ENCODE results near the gene NOL12.
"Not testable (repeated sequence)": the region's sequence is repeated elsewhere in the genome, so short reads cannot be mapped to it uniquely, and the experiment has no call there.

The NOL12 gene

GRCh38 chr22:37675930-37676735, 10.0 kb upstream of the NOL12 start:
- intact Hi-C loops (cut with DNase I), result no loop called here
- no peak for DNase-seq

- intact Hi-C loops (cut with DNase I), result no loop called here
- DNase-seq, result peak in 7 of 10 donors; percentile 38 to 95 (median 66)
Measured at GRCh38 chr22:37676736-37677492, 9.2 kb upstream of the NOL12 start.

- intact Hi-C loops (cut with DNase I), result no loop called here
- DNase-seq, result no peak
Measured at GRCh38 chr22:37677493-37677974, 8.6 kb upstream of the NOL12 start.

- intact Hi-C loops (cut with DNase I), result no loop called here
- DNase-seq, result no peak
Measured at GRCh38 chr22:37678372-37678771, 7.8 kb upstream of the NOL12 start.

GRCh38 chr22:37679670-37680069, 6.5 kb upstream of the NOL12 start:
- intact Hi-C loops (cut with DNase I), result no loop called here
- DNase-seq, result no peak

- DNase-seq, result no peak
- intact Hi-C loops (cut with DNase I), result no loop called here
Measured at GRCh38 chr22:37680191-37680851, 5.8 kb upstream of the NOL12 start.

- DNase-seq, result no peak
- intact Hi-C loops (cut with DNase I), result no loop called here
Measured at GRCh38 chr22:37681001-37681424, 5.1 kb upstream of the NOL12 start.

- intact Hi-C loops (cut with DNase I), result no loop called here
- peak; percentile 48 to 94 (median 63) for DNase-seq
Measured at GRCh38 chr22:37681556-37682049, 4.5 kb upstream of the NOL12 start.

GRCh38 chr22:37684803-37685615, 1.1 kb upstream of the NOL12 start:
- intact Hi-C loops (cut with DNase I), result loop anchor here (5.0 kb wide), 1 partner anchor 43 kb away; no protein-coding TSS in a partner anchor
- DNase-seq, result no peak

GRCh38 chr22:37690407-37690806, 4.3 kb downstream of the NOL12 start:
- DNase-seq, result no peak
- intact Hi-C loops (cut with DNase I), result no loop called here

GRCh38 chr22:37690901-37691504, 4.9 kb downstream of the NOL12 start:
- no peak for DNase-seq

GRCh38 chr22:37692627-37693285, 6.6 kb downstream of the NOL12 start:
- DNase-seq, result peak in 1 of 10 donors; percentile 77
- intact Hi-C loops (cut with DNase I), result no loop called here

More at GRCh38 chr22:37690901-37691504, 4.9 kb downstream of the NOL12 start:
- intact Hi-C loops (cut with DNase I), result no loop called here

- intact Hi-C loops (cut with DNase I); DNase-seq: not testable (repeated sequence)
Measured at GRCh38 chr22:37694131-37694530, 8.0 kb downstream of the NOL12 start.

- intact Hi-C loops (cut with DNase I); DNase-seq: not testable (repeated sequence)
Measured at GRCh38 chr22:37696260-37696656, 10.1 kb downstream of the NOL12 start.

GRCh38 chr22:37696657-37697537, 10.8 kb downstream of the NOL12 start, which contains the start of gene TRIOBP:
Gene TRIOBP (plus strand): TSS chr22:37697048. CDS start chr22:37701366, 4,318 bp downstream.
- DNase-seq, result peak; percentile 68 to 98 (median 85)
- intact Hi-C loops (cut with DNase I), result no loop called here

GRCh38 chr22:37697538-37697835, 11.3 kb downstream of the NOL12 start:
- intact Hi-C loops (cut with DNase I), result no loop called here
- no peak for DNase-seq

- DNase-seq, result no peak
- intact Hi-C loops (cut with DNase I), result no loop called here
Measured at GRCh38 chr22:37701141-37701786, 15.1 kb downstream of the NOL12 start.

Data from posterior cingulate gyrus (tissue), 11 donors.